NCI-H187 (cell line): ENCODE measurements around the gene WDR90.
"Not testable (repeated sequence)": the region's sequence is repeated elsewhere in the genome, so short reads cannot be mapped to it uniquely, and the experiment has no call there.

Experiments used
- DNase-seq, 2 experiments: peaks; one replicate each; lab custom pipeline; 2025; lab: John Stamatoyannopoulos, UW

The WDR90 gene

DNA sequence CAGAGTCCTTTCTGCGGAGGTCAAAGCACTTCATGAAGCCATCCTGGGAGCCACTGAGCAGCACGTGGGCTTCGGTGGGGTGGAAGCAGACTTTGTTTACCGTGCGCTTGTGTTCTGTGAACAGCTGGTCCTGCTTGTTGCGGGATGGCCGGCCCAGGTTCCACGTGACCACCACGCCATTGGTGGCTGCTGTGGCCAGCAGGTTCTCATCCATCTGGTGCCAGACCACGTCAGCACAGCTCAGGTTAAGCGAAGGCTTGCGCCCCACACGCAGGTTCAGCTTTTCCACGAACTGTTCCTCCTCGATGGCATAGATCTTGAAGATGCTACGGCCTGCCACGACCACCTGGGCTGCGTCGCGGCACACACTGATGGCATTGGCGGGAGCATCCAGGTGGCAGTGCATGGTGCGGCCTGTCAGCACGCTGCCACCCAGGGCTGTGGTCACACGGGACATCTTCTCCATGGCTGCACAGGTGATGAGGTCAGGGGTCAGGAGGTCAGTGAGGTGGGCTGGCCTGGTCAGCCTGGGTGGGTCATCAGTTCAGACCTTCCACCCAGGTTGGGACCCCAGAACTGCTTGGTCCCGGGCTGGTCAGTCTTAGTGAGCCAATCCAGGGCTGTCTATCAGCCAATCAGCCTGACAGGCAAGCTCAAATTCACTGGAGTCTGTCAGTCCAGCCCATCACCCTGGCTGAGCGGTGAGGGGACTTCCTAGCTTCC, 40.2 kb downstream of the WDR90 start:
- no peak for DNase-seq

GRCh38 chr16:691242-691641, 42.1 kb downstream of the WDR90 start:
- not testable (repeated sequence) for DNase-seq

GRCh38 chr16:692356-693108, 43.4 kb downstream of the WDR90 start:
- no peak for DNase-seq

GRCh38 chr16:693364-693763, 44.2 kb downstream of the WDR90 start:
- no peak for DNase-seq

GRCh38 chr16:693766-694165, 44.6 kb downstream of the WDR90 start:
- no peak for DNase-seq

DNA sequence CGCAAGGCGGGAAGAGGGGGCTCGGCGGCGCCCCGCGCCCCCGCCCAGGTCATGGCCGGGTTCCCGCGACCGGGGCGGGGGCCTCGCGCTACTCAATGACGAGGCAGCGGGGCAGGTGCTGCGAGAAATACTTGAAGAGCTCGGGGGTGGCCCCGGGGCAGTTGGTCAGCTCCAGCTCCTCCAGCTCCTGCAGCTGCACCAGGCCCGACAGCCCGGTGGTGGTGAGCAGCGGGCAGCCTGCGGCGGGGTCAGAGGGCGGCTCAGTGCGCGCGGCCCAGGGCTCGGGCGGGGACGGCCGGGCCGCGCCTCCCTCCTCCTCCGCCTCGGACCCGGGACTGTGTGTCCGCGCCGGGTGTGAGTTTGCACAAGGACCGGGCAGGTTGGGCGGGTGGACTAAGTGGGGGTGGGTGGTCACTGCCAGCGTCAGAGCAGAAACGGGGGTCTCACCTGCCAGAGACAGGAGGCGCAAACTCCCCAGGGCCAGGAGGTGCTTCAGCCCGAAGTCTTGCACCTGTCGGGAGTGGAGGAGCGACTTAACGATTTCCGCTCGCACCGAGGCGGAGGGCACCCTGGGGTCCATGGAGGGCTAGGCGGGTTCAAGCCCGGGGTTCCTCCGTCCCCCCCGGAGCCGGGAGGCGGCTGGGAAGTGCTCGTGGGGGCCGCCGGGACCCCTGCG, 45.2 kb downstream of the WDR90 start:
- DNase-seq: no peak

- DNase-seq: no peak
These were observed 45.7 kb downstream of the WDR90 start for GRCh38 chr16:694863-695354.

DNA sequence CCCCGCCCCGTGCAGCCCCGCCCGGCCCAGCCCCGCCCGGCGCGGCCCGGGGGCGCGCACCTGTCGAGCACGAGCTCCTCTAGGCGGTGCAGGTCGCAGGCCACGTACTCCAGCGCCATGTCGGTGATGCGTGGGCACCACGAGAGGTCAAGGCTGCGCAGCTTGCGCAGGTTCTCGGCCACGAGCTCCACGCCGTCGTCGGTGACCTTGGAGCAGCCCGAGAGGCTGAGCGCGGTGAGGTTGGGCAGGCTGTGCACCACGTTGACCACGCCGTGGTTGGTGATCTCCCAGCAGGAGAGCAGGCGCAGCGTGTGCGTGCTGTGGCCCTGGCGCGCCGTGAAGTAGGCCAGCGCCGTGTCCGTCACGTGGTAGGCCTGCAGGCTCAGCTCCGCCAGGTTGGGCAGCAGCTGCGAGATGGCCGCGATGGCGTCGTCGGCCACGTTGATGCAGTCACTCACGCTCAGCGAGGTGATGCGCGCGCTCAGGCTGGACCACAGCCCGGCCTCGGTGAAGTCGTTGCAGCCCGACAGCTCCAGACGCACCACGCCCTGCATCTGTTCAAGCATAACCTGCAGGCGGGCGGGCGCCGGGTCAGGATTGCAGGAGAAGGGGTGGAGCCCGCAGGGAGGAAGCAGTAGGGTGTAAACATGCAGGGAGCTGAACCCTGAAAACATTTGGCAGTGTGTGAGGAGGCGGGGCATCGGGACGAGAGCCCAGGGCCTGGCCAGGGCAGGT, 46.4 kb downstream of the WDR90 start:
- DNase-seq: peak; percentile 85 to 93

DNA sequence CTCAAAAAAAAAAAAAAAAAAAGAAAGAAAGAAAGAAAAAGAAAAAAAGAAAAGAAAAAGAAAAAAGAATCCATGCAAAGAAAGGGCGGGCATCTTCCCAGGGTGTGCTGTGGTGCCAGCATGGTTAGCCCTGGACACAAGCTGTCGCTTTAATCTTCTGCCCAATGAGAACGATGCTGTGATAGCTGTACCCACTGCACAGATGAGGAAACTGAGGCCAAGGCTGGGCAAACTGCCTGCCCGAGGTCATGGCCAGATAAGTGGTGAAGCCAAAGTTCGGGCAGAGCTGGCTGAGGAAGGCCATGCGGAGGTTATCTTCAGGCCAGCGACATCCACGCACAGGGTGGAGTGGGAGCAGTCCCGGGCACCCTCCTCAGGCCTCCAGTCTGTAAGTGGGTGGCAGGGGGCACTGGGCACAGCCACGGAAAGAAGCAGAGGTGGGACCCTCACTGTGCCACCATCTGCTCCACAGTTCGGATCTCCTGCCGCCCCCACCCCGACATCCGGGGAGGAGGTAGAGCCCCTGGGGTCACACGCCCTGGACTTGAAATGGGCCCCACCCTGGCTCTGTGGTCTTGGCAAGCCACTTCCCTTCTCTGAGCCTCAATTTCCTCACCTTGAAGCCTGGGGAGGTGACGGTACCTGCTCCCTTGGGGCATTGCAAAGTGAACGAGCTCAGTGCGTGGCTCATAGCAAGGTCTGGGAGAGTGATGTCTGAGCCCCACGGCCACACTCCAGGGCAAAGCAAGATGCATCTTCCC, 49.9 kb downstream of the WDR90 start:
- DNase-seq: no peak

- no peak for DNase-seq
These were observed 51.8 kb downstream of the WDR90 start for GRCh38 chr16:700684-701584.

DNA sequence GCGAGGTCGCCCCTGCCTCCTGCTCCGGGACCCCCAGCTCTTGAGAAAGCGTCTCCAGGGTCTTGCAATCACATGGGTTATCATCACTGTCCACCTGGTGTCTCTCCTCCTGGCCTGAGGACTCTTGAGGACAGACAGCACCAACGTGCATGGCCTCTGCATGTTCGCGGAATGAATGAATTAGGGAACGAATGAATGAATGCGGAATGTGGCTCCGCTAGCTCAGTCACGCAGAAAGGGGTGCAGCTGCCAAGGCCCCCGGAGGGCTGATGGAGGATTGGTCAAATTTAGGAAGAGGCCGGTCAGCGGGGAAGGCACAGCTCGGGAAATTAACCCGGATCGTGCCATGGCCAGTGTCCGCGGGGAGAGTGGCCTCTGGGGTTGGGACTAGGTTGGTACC, 53.2 kb downstream of the WDR90 start:
- no peak for DNase-seq

- DNase-seq: no peak
These were observed 54.2 kb downstream of the WDR90 start for GRCh38 chr16:703406-703805.

GRCh38 chr16:704047-704446, 54.9 kb downstream of the WDR90 start:
- DNase-seq: no peak

DNA sequence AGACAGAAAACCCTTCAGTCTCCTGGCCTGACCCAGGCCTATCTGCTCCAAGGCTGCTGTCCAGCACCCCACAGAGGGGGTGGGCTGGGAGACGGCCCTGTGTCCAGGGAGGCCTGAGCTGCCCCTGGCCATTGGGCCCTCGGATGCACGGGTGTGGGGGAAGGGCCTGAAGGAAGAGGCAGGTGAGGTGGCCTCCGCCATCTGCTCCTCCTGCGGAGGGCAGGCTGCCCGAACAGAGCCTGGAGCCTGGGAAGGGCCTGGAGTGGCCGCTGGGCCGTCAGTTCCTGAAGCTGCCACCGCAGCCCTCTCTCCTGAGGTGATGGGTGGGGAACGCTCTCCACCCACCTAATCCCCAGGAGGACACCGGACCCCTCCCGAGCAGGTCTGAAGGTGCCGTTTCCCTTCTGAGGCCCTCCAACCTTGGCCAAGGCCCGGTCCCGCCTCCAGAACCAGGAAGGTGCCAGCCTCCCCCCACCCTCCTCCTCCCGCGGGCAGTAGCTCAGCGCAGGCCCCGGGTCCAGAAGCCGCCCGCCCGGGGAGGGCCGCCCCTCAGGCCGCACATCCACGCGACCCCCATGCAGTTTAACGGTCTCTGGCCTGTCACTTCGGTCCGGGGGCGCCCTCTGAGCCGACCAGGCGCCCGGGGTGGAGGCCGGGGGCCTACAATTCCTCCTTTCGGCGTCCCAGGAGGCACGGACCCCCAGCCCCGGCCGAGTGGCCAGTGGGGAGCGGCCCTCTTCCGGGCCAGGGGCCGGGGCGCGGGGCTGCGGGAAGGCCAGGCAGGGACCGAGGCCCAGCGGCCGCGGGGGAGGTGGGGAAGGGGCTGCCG, 55.6 kb downstream of the WDR90 start:
- no peak for DNase-seq

DNA sequence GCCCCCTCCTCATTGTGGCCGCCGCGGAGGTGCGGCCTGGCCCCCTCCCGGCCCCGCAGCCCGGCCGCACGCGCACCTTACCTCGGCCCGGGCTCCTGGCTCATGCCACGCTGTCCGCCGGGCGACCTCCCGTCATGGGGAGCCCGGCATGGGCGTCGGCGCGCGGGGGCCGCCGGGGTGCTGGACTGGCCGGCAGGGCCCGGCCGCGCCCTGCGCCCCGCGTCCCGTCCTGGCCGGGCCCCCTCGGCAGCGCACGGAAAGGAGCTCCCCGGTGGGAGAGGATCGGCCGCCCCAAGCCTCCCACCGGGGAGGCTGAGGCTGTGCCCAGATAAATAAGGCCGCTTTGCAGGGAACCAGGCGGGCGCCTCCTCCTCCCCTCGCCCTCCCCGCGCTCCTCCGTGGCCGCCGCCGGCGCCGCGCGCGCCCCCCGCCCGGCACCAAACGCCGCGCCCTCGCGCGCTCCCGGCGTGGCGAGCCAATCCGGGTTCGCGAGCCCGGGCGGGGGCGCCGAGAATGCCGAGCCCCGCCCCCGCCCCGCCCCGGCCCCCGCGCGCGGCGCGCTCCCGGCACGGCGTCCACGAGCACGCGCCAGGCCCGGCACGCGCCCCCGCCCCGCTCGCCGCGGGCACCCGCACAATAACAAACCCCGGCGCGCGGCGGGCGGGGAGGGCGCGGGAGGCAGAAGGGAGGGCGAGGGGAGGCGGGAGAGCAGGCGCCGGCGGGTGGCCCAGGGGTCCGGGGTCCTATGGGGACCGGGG, 56.4 kb downstream of the WDR90 start, which contains the start of gene FBXL16:
Gene FBXL16 (minus strand): TSS at position 371 of the 758 bp plus-strand sequence. CDS start 8,396 bp downstream, outside the sequence.
- DNase-seq: peak; percentile 69 to 81

- no peak for DNase-seq
These were observed 57.3 kb downstream of the WDR90 start for GRCh38 chr16:706189-707061.

GRCh38 chr16:707062-707538, 57.9 kb downstream of the WDR90 start:
- DNase-seq: no peak
